Hepatocyte (in vitro differentiated cells): ENCODE data around the gene GPRC5B. TPM values are rescaled to one million over a fixed set of nuclear protein-coding genes. Genes with fewer than 3 reads are reported as not detected.
A peak's percentile ranks its signal among the peaks of the same experiment; 100 is the strongest.

Experiments
- DNase-seq: peaks from one replicate; pipeline ENCODE4 v3.0.0-alpha.2; 2016; ENCODE audit warnings: low spot score
- H2AFZ ChIP-seq: fragments of 200-600 bp; sonication (generic); 2 replicates; pipeline ENCODE4 v1.6.0; 2016; ENCODE audit warnings: antibody characterized with exemption, mild to moderate bottlenecking
- H3K27ac ChIP-seq: fragments of 200-600 bp; sonication (generic); 2 replicates; pipeline ENCODE4 v1.5.1; 2016; ENCODE audit warnings: mild to moderate bottlenecking
- H3K27me3 ChIP-seq: fragments of 200-600 bp; sonication (generic); 2 replicates; pipeline ENCODE4 v1.6.1; 2016
- H3K36me3 ChIP-seq: fragments of 200-600 bp; sonication (generic); replicated peaks from 2 replicates; pipeline ENCODE4 v1.5.1; 2016; ENCODE audit warnings: low read depth; ENCODE audit not compliant: insufficient read depth
- H3K4me1 ChIP-seq: fragments of 200-600 bp; sonication (generic); 2 replicates; pipeline ENCODE4 v1.5.1; 2016; ENCODE audit warnings: mild to moderate bottlenecking, moderate library complexity; ENCODE audit not compliant: insufficient read depth
- H3K4me2 ChIP-seq: fragments of 200-600 bp; sonication (generic); 2 replicates; pipeline ENCODE4 v1.6.0; 2016
- H3K4me3 ChIP-seq: fragments of 200-600 bp; sonication (generic); 2 replicates; pipeline ENCODE4 v1.5.1; 2016; ENCODE audit warnings: mild to moderate bottlenecking
- H3K79me2 ChIP-seq: fragments of 200-600 bp; sonication (generic); 2 replicates; pipeline ENCODE4 v1.6.0; 2017; ENCODE audit warnings: mild to moderate bottlenecking
- H3K9me2 ChIP-seq: fragments of 200-600 bp; sonication (generic); replicated peaks from 2 replicates; pipeline ENCODE4 v1.6.0; 2017; ENCODE audit warnings: mild to moderate bottlenecking; ENCODE audit not compliant: insufficient read depth
- H3K9me3 ChIP-seq: fragments of 200-600 bp; sonication (generic); 2 replicates; pipeline ENCODE4 v1.5.1; 2016; ENCODE audit warnings: low read depth, mild to moderate bottlenecking
- H4K20me1 ChIP-seq: fragments of 200-600 bp; sonication (generic); 2 replicates; pipeline ENCODE4 v1.6.0; 2016; ENCODE audit warnings: mild to moderate bottlenecking; ENCODE audit not compliant: insufficient read depth, poor library complexity, severe bottlenecking
- CTCF ChIP-seq: fragments of 200-600 bp; sonication (generic); IDR thresholded peaks from 2 replicates; pipeline ENCODE4 v1.5.1; 2016; ENCODE audit warnings: antibody characterized with exemption, mild to moderate bottlenecking; ENCODE audit not compliant: poor library complexity
- EZH2 ChIP-seq: fragments of 200-600 bp; sonication (generic); IDR thresholded peaks from 2 replicates; pipeline ENCODE4 v1.6.1; 2016; ENCODE audit warnings: antibody characterized with exemption, mild to moderate bottlenecking, borderline replicate concordance
- EZH2phosphoT487 ChIP-seq: fragments of 200-600 bp; sonication (generic); IDR thresholded peaks from one replicate; pipeline ENCODE4 v1.6.1; 2018; ENCODE audit warnings: antibody characterized with exemption, mild to moderate bottlenecking, low read depth, moderate library complexity; ENCODE audit not compliant: unreplicated experiment, severe bottlenecking
- WGBS: methylation state at CpG from one replicate; pipeline ENCODE4 v1.1.6; 2016; ENCODE audit warnings: low lambda C conversion rate; ENCODE audit errors: missing lambda C conversion rate; 5-methylcytosine and 5-hydroxymethylcytosine counted together
- polyA plus RNA-seq: library from polyadenylated mRNA; unstranded; fragments of >200 nt; fragmentation: Nextera tagmentation; extraction: Ambion mirVana; gene quantifications from 2 replicates; pipeline ENCODE4 v1.2.1, GENCODE V29; 2016
- total RNA-seq: library from RNA; depleted of rRNA; stranded (reverse); fragments of >200 nt; gene quantifications from 2 replicates; pipeline ENCODE4 v1.2.3, GENCODE V29; 2014

GPRC5B gene
- total and polyA plus RNA-seq, 2 experiments from 2014 or later = 36.2 to 73.1 TPM

- TF ChIP-seq EZH2phosphoT487 = no peak
- TF ChIP-seq EZH2 = no peak
- TF ChIP-seq CTCF = no peak
These were observed 71.7 kb downstream of the GPRC5B start for GRCh38 chr16:19812986-19813385.

GRCh38 chr16:19810817-19811731 is 73.6 kb downstream of the GPRC5B start:
- Histone ChIP-seq H2AFZ (no peak overlapping the region), H3K27ac (peak overlapping the region; percentile 56), H3K36me3 (no peaks in the 10 kb centered on the region), H3K4me1 (peaks cover 16% of the 10 kb centered on the region), H3K4me3 (no peak overlapping the region), H3K9me3 (no peaks in the 10 kb centered on the region), H4K20me1 (no peaks in the 10 kb centered on the region), H3K4me2 (peak overlapping the region; percentile 5), H3K79me2 (no peaks in the 10 kb centered on the region), H3K27me3 (no peaks in the 10 kb centered on the region), H3K9me2 (no peaks in the 10 kb centered on the region)
- 70% methylated on average over 13 of the region's 13 CpGs for WGBS
- peak; percentile 27 for DNase-seq
- TF ChIP-seq EZH2 = no peak
- no peak for TF ChIP-seq CTCF
- no peak for TF ChIP-seq EZH2phosphoT487

More at GRCh38 chr16:19812986-19813385, 71.7 kb downstream of the GPRC5B start:
- H3K4me1 ChIP-seq = peaks cover 11% of the 10 kb centered on the region
- H4K20me1 ChIP-seq = no peaks in the 10 kb centered on the region
- H3K27ac ChIP-seq = no peak overlapping the region
- no peak for DNase-seq
- no peaks in the 10 kb centered on the region for H3K9me2 ChIP-seq
- no peaks in the 10 kb centered on the region for H3K79me2 ChIP-seq
- no peak overlapping the region for H3K4me3 ChIP-seq
- no peak overlapping the region for H3K4me2 ChIP-seq
- no peaks in the 10 kb centered on the region for H3K36me3 ChIP-seq
- H3K9me3 ChIP-seq = no peaks in the 10 kb centered on the region
- H2AFZ ChIP-seq = no peak overlapping the region
- H3K27me3 ChIP-seq = no peaks in the 10 kb centered on the region

- Histone ChIP-seq H3K9me3 (no peaks in the 10 kb centered on the region), H3K27ac (peak overlapping the region; percentile 87), H3K36me3 (no peaks in the 10 kb centered on the region), H3K79me2 (no peaks in the 10 kb centered on the region), H3K4me2 (no peak overlapping the region), H3K9me2 (no peaks in the 10 kb centered on the region), H3K4me1 (peaks cover 16% of the 10 kb centered on the region), H3K4me3 (no peak overlapping the region), H4K20me1 (no peaks in the 10 kb centered on the region), H2AFZ (no peak overlapping the region), H3K27me3 (no peaks in the 10 kb centered on the region)
- TF ChIP-seq EZH2 (no peak), EZH2phosphoT487 (no peak), CTCF (no peak)
- DNase-seq = no peak
- 98% methylated on average over 9 of the region's 9 CpGs for WGBS
These were observed 75.0 kb downstream of the GPRC5B start for GRCh38 chr16:19809693-19810092.
